ENCODE results near the gene PSMD10. TPM values are rescaled to one million over a fixed set of nuclear protein-coding genes. Genes with fewer than 3 reads are reported as not detected.

The PSMD10 gene
- 10 to 100 TPM; 32.9 to 46.1 (median 37.8) TPM for total RNA-seq

- Histone ChIP-seq H3K4me1 (peaks cover 0 to 17% (median 0%) of the 10 kb centered on the region in 4 donors), H3K27ac (peak within 1 kb of the TSS; percentile 76 to 90 (median 82)), H3K36me3 (peaks cover 0 to 8% (median 0%) of the 10 kb centered on the region in 3 donors), H3K9me3 (no peaks in the 10 kb centered on the region), H3K4me3 (peak within 1 kb of the TSS; percentile 50 to 69 (median 57)), H3K27me3 (no peaks in the 10 kb centered on the region)
- TF ChIP-seq POLR2A (IDR thresholded peaks at IDR 0.05), result peak; percentile 34 to 61
- TF ChIP-seq CTCF (IDR thresholded peaks at IDR 0.05), result peak in 2 of 5 experiments; percentile 30 to 44
- TF ChIP-seq EP300 (IDR thresholded peaks at IDR 0.05), result peak in 1 of 2 donors; percentile 86
- WGBS, 2 donors, result 39% methylated on average over 35 of the region's 47 CpGs; no CpG with 5 or more reads in 1 of the 2 donors
- DNase-seq (ENCODE audit: low spot score in 2 of 2), result peak; percentile 80 to 85
Measured at GRCh38 chrX:108091264-108091877, at the start of gene PSMD10, which contains the start of gene ATG4A. Gene PSMD10, minus strand, starts transcription at chrX:108091542. Its CDS starts 22 bp downstream, at chrX:108091520. Gene ATG4A, plus strand, starts transcription at chrX:108091778. Its CDS starts 49 bp downstream, at chrX:108091827.

GRCh38 chrX:108138814-108139702 is 47.7 kb upstream of the PSMD10 start:
- Histone ChIP-seq H3K27ac (no peak overlapping the region), H3K9me3 (no peaks in the 10 kb centered on the region), H3K27me3 (peaks cover 0 to 10% of the 10 kb centered on the region in 2 donors), H3K4me3 (no peak overlapping the region), H3K36me3 (peaks cover 0 to 69% (median 0%) of the 10 kb centered on the region in 3 donors), H3K4me1 (no peaks in the 10 kb centered on the region)
- DNase-seq (ENCODE audit: low spot score in 2 of 2), result no peak
- 61 to 87% methylated on average over 7 of the region's 7 CpGs for WGBS, 2 donors
- TF ChIP-seq CTCF (IDR thresholded peaks at IDR 0.05) (peak in 2 of 5 experiments; percentile 5 to 13), POLR2A (IDR thresholded peaks at IDR 0.05) (no peak)

GRCh38 chrX:108134724-108135123 is 43.4 kb upstream of the PSMD10 start:
- Histone ChIP-seq H3K4me3 (no peak overlapping the region), H3K27ac (no peak overlapping the region), H3K9me3 (no peaks in the 10 kb centered on the region), H3K36me3 (peaks cover 0 to 59% (median 0%) of the 10 kb centered on the region in 3 donors), H3K4me1 (no peaks in the 10 kb centered on the region), H3K27me3 (peaks cover 0 to 10% of the 10 kb centered on the region in 2 donors)
- 55 to 100% methylated on average over 1 of the region's 1 CpG for WGBS, 2 donors
- DNase-seq (ENCODE audit: low spot score in 2 of 2), result no peak
- no peak for TF ChIP-seq POLR2A (IDR thresholded peaks at IDR 0.05)
- TF ChIP-seq CTCF (IDR thresholded peaks at IDR 0.05), result no peak

GRCh38 chrX:108132876-108133275 is 41.5 kb upstream of the PSMD10 start:
- Histone ChIP-seq H3K27ac (no peak overlapping the region), H3K9me3 (no peaks in the 10 kb centered on the region), H3K27me3 (peaks cover 0 to 10% of the 10 kb centered on the region in 2 donors), H3K4me3 (no peak overlapping the region), H3K36me3 (peaks cover 0 to 44% (median 0%) of the 10 kb centered on the region in 3 donors), H3K4me1 (no peaks in the 10 kb centered on the region)
- DNase-seq (ENCODE audit: low spot score in 2 of 2), result no peak
- no peak for TF ChIP-seq CTCF (IDR thresholded peaks at IDR 0.05)
- no peak for TF ChIP-seq EP300 (IDR thresholded peaks at IDR 0.05)
- TF ChIP-seq POLR2A (IDR thresholded peaks at IDR 0.05), result no peak
- 70 to 74% methylated on average over 2 of the region's 2 CpGs for WGBS, 2 donors
